ENCODE results near the gene SHH.

SHH gene

GRCh38 chr7:155843426-155844018 lies 31.3 kb upstream of the SHH start (continued):
- TF ChIP-seq, protein P1, sequence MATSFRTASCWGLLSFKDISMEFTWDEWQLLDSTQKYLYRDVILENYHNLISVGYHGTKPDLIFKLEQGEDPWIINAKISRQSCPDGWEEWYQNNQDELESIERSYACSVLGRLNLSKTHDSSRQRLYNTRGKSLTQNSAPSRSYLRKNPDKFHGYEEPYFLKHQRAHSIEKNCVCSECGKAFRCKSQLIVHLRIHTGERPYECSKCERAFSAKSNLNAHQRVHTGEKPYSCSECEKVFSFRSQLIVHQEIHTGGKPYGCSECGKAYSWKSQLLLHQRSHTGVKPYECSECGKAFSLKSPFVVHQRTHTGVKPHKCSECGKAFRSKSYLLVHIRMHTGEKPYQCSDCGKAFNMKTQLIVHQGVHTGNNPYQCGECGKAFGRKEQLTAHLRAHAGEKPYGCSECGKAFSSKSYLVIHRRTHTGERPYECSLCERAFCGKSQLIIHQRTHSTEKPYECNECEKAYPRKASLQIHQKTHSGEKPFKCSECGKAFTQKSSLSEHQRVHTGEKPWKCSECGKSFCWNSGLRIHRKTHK (tag by site-specific recombination; IDR thresholded peaks at IDR 0.05): no peak

DNA sequence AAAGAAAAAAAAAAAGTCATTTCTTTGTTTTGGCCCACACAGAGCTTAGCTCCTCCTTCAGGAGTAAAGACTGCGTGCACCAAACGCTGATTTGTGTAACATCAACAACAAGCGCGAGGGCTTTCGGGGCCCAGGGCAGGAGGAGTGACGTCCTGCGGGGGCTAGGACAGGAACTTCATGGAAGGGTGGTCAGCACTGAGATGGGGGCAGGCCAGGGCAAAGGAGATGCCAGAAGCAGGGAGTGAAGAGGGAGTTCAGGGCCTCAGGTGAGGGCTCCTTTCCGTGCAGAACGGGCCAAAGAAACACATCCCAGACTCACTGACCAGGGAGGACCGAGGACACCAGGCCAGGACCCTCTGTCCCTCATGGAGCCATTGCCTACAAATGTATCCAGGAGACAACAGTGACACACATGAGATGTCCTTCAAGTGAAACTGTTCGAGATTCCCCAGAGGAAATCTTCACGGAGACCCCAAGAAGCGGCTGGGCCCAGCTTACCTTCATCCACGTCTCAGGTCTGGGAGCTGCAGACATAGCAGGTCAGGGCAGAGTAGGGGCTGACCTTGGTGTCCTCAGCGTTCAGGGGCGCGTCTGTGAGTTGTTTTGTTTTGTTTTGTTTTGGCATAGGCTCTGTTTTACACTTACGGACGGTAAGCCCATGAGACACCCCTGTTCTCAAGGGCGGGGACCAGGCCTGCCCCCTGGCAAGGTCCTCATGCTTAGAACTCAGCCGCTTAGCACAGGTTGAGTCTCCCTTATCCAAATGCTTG lies 30.4 kb upstream of the SHH start:
- no peaks in the 10 kb centered on the region for H3K4me1 ChIP-seq (ENCODE audit: control insufficient read depth, insufficient read depth, low read length)
- POLR2A ChIA-PET: no interaction called here

DNA sequence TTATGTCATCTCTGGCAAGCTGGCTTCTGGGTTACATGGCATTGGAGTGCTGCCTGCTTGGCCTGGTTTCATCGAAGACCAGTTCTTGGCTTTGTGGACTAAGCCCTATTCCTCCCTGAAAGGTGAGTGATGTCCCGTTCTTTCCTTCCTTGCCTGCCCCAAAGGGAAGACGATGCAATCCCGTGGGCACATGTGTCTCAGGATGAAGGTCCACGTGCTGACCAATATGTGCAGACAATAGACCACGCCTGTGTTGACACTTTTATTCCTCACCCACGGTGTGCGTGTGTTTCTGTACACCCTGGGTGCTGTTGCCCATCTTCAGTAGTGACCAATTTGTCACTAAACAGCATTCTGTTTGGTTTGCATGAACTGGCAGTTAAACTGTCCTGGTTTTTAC lies 28.6 kb upstream of the SHH start:
- ChIA-PET POLR2A (no interaction called here), CTCF (no interaction called here)
- TF ChIP-seq ZNF248 (tag by site-specific recombination; IDR thresholded peaks at IDR 0.05) (no peak), ZNF184 (tag by site-specific recombination; IDR thresholded peaks at IDR 0.05) (no peak), ZFP69B (tag by site-specific recombination; IDR thresholded peaks at IDR 0.05) (no peak), KLF9 (tag by site-specific recombination; IDR thresholded peaks at IDR 0.05; ENCODE audit: low read depth) (no peak)
- TF ChIP-seq, protein P2, sequence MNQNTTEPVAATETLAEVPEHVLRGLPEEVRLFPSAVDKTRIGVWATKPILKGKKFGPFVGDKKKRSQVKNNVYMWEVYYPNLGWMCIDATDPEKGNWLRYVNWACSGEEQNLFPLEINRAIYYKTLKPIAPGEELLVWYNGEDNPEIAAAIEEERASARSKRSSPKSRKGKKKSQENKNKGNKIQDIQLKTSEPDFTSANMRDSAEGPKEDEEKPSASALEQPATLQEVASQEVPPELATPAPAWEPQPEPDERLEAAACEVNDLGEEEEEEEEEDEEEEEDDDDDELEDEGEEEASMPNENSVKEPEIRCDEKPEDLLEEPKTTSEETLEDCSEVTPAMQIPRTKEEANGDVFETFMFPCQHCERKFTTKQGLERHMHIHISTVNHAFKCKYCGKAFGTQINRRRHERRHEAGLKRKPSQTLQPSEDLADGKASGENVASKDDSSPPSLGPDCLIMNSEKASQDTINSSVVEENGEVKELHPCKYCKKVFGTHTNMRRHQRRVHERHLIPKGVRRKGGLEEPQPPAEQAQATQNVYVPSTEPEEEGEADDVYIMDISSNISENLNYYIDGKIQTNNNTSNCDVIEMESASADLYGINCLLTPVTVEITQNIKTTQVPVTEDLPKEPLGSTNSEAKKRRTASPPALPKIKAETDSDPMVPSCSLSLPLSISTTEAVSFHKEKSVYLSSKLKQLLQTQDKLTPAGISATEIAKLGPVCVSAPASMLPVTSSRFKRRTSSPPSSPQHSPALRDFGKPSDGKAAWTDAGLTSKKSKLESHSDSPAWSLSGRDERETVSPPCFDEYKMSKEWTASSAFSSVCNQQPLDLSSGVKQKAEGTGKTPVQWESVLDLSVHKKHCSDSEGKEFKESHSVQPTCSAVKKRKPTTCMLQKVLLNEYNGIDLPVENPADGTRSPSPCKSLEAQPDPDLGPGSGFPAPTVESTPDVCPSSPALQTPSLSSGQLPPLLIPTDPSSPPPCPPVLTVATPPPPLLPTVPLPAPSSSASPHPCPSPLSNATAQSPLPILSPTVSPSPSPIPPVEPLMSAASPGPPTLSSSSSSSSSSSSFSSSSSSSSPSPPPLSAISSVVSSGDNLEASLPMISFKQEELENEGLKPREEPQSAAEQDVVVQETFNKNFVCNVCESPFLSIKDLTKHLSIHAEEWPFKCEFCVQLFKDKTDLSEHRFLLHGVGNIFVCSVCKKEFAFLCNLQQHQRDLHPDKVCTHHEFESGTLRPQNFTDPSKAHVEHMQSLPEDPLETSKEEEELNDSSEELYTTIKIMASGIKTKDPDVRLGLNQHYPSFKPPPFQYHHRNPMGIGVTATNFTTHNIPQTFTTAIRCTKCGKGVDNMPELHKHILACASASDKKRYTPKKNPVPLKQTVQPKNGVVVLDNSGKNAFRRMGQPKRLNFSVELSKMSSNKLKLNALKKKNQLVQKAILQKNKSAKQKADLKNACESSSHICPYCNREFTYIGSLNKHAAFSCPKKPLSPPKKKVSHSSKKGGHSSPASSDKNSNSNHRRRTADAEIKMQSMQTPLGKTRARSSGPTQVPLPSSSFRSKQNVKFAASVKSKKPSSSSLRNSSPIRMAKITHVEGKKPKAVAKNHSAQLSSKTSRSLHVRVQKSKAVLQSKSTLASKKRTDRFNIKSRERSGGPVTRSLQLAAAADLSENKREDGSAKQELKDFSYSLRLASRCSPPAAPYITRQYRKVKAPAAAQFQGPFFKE (tag by site-specific recombination; IDR thresholded peaks at IDR 0.05; ENCODE audit: borderline replicate concordance): no peak
- Histone ChIP-seq H3K36me3 (ENCODE audit: control insufficient read depth in 2 of 2, insufficient read depth in 1 of 2, low read length in 2 of 2) (no peaks in the 10 kb centered on the region), H3K4me1 (ENCODE audit: control insufficient read depth, insufficient read depth, low read length) (no peaks in the 10 kb centered on the region), H3K27ac (ENCODE audit: extremely low read depth, low read depth, low read length) (no peak overlapping the region), H3K9me3 (ENCODE audit: control insufficient read depth, insufficient read depth, low read depth, low read length) (no peaks in the 10 kb centered on the region), H3K4me3 (ENCODE audit: low read depth, low read length) (no peak overlapping the region)

More for the DNA sequence above, 30.4 kb upstream of the SHH start:
- Histone ChIP-seq H3K4me3 (ENCODE audit: low read depth, low read length) (no peak overlapping the region), H3K27ac (ENCODE audit: extremely low read depth, low read depth, low read length) (no peak overlapping the region), H3K36me3 (ENCODE audit: control insufficient read depth in 2 of 2, insufficient read depth in 1 of 2, low read length in 2 of 2) (no peaks in the 10 kb centered on the region), H3K9me3 (ENCODE audit: control insufficient read depth, insufficient read depth, low read depth, low read length) (no peaks in the 10 kb centered on the region)
- TF ChIP-seq, protein P3, sequence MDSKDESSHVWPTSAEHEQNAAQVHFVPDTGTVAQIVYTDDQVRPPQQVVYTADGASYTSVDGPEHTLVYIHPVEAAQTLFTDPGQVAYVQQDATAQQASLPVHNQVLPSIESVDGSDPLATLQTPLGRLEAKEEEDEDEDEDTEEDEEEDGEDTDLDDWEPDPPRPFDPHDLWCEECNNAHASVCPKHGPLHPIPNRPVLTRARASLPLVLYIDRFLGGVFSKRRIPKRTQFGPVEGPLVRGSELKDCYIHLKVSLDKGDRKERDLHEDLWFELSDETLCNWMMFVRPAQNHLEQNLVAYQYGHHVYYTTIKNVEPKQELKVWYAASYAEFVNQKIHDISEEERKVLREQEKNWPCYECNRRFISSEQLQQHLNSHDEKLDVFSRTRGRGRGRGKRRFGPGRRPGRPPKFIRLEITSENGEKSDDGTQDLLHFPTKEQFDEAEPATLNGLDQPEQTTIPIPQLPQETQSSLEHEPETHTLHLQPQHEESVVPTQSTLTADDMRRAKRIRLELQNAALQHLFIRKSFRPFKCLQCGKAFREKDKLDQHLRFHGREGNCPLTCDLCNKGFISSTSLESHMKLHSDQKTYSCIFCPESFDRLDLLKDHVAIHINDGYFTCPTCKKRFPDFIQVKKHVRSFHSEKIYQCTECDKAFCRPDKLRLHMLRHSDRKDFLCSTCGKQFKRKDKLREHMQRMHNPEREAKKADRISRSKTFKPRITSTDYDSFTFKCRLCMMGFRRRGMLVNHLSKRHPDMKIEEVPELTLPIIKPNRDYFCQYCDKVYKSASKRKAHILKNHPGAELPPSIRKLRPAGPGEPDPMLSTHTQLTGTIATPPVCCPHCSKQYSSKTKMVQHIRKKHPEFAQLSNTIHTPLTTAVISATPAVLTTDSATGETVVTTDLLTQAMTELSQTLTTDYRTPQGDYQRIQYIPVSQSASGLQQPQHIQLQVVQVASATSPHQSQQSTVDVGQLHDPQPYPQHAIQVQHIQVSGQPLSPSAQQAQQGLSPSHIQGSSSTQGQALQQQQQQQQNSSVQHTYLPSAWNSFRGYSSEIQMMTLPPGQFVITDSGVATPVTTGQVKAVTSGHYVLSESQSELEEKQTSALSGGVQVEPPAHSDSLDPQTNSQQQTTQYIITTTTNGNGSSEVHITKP (tag by site-specific recombination; IDR thresholded peaks at IDR 0.05): no peak
- TF ChIP-seq, protein P4, sequence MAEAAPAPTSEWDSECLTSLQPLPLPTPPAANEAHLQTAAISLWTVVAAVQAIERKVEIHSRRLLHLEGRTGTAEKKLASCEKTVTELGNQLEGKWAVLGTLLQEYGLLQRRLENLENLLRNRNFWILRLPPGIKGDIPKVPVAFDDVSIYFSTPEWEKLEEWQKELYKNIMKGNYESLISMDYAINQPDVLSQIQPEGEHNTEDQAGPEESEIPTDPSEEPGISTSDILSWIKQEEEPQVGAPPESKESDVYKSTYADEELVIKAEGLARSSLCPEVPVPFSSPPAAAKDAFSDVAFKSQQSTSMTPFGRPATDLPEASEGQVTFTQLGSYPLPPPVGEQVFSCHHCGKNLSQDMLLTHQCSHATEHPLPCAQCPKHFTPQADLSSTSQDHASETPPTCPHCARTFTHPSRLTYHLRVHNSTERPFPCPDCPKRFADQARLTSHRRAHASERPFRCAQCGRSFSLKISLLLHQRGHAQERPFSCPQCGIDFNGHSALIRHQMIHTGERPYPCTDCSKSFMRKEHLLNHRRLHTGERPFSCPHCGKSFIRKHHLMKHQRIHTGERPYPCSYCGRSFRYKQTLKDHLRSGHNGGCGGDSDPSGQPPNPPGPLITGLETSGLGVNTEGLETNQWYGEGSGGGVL (tag by site-specific recombination; IDR thresholded peaks at IDR 0.05): no peak
- TF ChIP-seq ZNF521 (tag by site-specific recombination; IDR thresholded peaks at IDR 0.05): no peak
- TF ChIP-seq ZNF585B (tag by site-specific recombination; IDR thresholded peaks at IDR 0.05): no peak
- TF ChIP-seq WT1 (tag by site-specific recombination; IDR thresholded peaks at IDR 0.05): no peak
- TF ChIP-seq ZNF366 (tag by site-specific recombination; conservative IDR thresholded peaks at IDR 0.05): no peak
- TF ChIP-seq KLF17 (tag by site-specific recombination; IDR thresholded peaks at IDR 0.05): no peak
- CTCF ChIA-PET: interaction anchor here (1.4 kb wide), 1 partner anchor 20 kb away, joined by 3 read pairs; no protein-coding TSS in a partner anchor
